ENCODE measurements around the gene TTC21B.

The TTC21B gene

DNA sequence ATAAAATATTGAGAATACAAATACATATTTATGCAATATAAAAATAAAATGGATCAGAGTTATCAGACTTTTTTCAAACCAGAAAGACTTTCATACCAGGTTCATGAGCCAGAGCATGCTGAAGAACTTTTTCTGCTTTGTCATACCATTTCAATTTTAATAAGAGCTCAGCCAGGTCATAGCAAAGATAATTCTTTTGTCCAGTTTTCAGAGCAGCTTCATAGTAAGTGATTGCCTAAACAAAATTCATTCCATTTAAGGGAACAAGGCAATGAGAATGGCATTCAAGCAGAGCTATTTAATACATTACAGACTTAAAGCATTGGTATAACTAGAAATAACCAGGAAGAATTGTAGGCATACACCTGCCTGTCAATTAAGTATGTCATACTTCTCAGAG is 42.3 kb downstream of the TTC21B start:
- Histone ChIP-seq H3K27ac (ENCODE audit: low read depth, low read length, poor library complexity, severe bottlenecking) (no peak overlapping the region), H3K4me3 (ENCODE audit: low read depth, low read length, poor library complexity, severe bottlenecking) (no peak overlapping the region), H3K4me2 (ENCODE audit: low read length) (no peak overlapping the region), H4K20me1 (ENCODE audit: insufficient read depth, low read length) (no peaks in the 10 kb centered on the region), H3K27me3 (ENCODE audit: insufficient read depth, low read length) (no peaks in the 10 kb centered on the region), H3K79me2 (ENCODE audit: insufficient read depth, low read length) (no peaks in the 10 kb centered on the region), H2AFZ (ENCODE audit: low read length) (no peak overlapping the region), H3K4me1 (ENCODE audit: insufficient read depth, low read length, severe bottlenecking) (no peaks in the 10 kb centered on the region), H3K9me2 (ENCODE audit: low read depth, low read length) (no peaks in the 10 kb centered on the region), H3K36me3 (ENCODE audit: insufficient read depth, low read length) (peaks cover 33% of the 10 kb centered on the region; the same call in 1 of the 2 replicates), H3K9ac (ENCODE audit: low read length) (no peak overlapping the region), H3F3A (ENCODE audit: insufficient read depth, low read length) (no peaks in the 10 kb centered on the region), H3K9me3 (ENCODE audit: low read length) (no peaks in the 10 kb centered on the region)
- no peak for TF ChIP-seq EZH2 (IDR thresholded peaks at IDR 0.05; ENCODE audit: borderline replicate concordance, low read length)
- TF ChIP-seq, protein P1, sequence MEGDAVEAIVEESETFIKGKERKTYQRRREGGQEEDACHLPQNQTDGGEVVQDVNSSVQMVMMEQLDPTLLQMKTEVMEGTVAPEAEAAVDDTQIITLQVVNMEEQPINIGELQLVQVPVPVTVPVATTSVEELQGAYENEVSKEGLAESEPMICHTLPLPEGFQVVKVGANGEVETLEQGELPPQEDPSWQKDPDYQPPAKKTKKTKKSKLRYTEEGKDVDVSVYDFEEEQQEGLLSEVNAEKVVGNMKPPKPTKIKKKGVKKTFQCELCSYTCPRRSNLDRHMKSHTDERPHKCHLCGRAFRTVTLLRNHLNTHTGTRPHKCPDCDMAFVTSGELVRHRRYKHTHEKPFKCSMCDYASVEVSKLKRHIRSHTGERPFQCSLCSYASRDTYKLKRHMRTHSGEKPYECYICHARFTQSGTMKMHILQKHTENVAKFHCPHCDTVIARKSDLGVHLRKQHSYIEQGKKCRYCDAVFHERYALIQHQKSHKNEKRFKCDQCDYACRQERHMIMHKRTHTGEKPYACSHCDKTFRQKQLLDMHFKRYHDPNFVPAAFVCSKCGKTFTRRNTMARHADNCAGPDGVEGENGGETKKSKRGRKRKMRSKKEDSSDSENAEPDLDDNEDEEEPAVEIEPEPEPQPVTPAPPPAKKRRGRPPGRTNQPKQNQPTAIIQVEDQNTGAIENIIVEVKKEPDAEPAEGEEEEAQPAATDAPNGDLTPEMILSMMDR (IDR thresholded peaks at IDR 0.05; ENCODE audit: low read length) = no peak

DNA sequence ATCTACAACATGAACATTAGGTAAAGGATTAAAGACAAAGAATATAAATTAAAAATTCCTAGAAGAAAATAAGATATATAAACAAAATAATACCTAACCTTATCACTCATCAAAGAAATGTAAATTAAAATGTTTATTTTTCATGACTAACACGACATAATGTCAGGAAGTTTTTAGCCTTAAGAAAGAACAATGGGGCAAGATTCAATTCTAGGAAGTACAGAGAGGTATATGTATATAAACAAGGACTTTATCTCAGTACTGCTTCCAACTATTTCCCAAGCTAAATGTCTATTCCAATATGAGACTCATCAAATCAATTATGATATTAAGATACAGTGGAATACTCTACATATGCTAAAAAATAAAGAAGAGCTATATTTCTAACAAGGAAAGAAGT is 44.1 kb downstream of the TTC21B start:
- no peaks in the 10 kb centered on the region for H4K20me1 ChIP-seq (ENCODE audit: insufficient read depth, low read length)
- H3K9me3 ChIP-seq (ENCODE audit: low read length) = no peaks in the 10 kb centered on the region
- H3K27me3 ChIP-seq (ENCODE audit: insufficient read depth, low read length) = no peaks in the 10 kb centered on the region
- no peak overlapping the region for H3K4me3 ChIP-seq (ENCODE audit: low read depth, low read length, poor library complexity, severe bottlenecking)
- H3K27ac ChIP-seq (ENCODE audit: low read depth, low read length, poor library complexity, severe bottlenecking) = no peak overlapping the region
- H3K79me2 ChIP-seq (ENCODE audit: insufficient read depth, low read length) = no peaks in the 10 kb centered on the region
- H3K4me1 ChIP-seq (ENCODE audit: insufficient read depth, low read length, severe bottlenecking) = no peaks in the 10 kb centered on the region
- peaks cover 29% of the 10 kb centered on the region; the same call in 1 of the 2 replicates for H3K36me3 ChIP-seq (ENCODE audit: insufficient read depth, low read length)
- no peak for TF ChIP-seq EZH2 (IDR thresholded peaks at IDR 0.05; ENCODE audit: borderline replicate concordance, low read length)
- H3K9ac ChIP-seq (ENCODE audit: low read length) = no peak overlapping the region
- H3K9me2 ChIP-seq (ENCODE audit: low read depth, low read length) = no peaks in the 10 kb centered on the region
- H3F3A ChIP-seq (ENCODE audit: insufficient read depth, low read length) = no peaks in the 10 kb centered on the region
- H2AFZ ChIP-seq (ENCODE audit: low read length) = no peak overlapping the region
- no peak overlapping the region for H3K4me2 ChIP-seq (ENCODE audit: low read length)

DNA sequence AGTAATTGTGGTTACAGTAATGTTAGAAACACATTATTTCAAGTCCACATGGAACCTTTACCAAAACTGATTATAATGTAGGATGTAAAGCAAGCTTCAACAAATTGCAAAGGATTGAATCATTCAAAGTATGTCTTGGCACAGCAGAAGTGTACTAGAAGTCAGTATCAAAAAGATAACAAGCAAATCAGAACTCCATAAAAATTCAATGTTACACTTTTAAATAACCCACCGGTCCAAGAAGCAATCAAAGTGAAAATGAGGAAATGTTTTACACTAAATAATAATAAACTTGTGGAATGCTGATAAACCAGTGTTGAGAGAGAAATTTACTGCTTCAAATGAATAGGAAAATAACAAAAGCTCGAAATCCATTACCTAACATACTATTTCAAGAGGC is 47.7 kb downstream of the TTC21B start:
- H3K9me3 ChIP-seq (ENCODE audit: low read length) = no peaks in the 10 kb centered on the region
- no peak overlapping the region for H3K4me2 ChIP-seq (ENCODE audit: low read length)
- H3K27me3 ChIP-seq (ENCODE audit: insufficient read depth, low read length) = no peaks in the 10 kb centered on the region

DNA sequence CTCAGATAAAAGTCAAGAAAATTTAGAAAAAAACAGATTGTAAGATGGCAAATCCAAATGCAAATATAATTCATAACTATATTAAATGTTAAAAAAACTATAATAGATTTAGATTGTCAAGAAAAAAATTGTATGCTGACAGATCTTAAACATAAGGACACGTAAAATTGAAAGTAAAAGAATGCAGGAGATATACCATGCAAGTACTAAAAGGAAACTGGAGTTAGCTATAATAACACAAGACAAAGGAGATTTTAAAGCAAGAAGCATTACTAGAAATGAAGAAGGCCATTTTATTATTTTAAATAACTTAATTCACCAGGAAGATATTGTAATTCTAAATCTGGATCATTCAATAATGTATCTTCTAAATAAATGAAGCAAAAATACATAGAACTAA is 48.3 kb downstream of the TTC21B start:
- H3K4me1 ChIP-seq (ENCODE audit: insufficient read depth, low read length, severe bottlenecking) = no peaks in the 10 kb centered on the region
- H3K79me2 ChIP-seq (ENCODE audit: insufficient read depth, low read length) = no peaks in the 10 kb centered on the region
- no peaks in the 10 kb centered on the region for H3K27me3 ChIP-seq (ENCODE audit: insufficient read depth, low read length)
- H2AFZ ChIP-seq (ENCODE audit: low read length) = no peak overlapping the region
- no peak overlapping the region for H3K9ac ChIP-seq (ENCODE audit: low read length)
- H3K36me3 ChIP-seq (ENCODE audit: insufficient read depth, low read length) = peaks cover 7% of the 10 kb centered on the region; the same call in 1 of the 2 replicates
- H4K20me1 ChIP-seq (ENCODE audit: insufficient read depth, low read length) = no peaks in the 10 kb centered on the region
- H3K9me2 ChIP-seq (ENCODE audit: low read depth, low read length) = no peaks in the 10 kb centered on the region
- no peak overlapping the region for H3K4me3 ChIP-seq (ENCODE audit: low read depth, low read length, poor library complexity, severe bottlenecking)
- no peak overlapping the region for H3K27ac ChIP-seq (ENCODE audit: low read depth, low read length, poor library complexity, severe bottlenecking)
- no peaks in the 10 kb centered on the region for H3K9me3 ChIP-seq (ENCODE audit: low read length)
- TF ChIP-seq, protein P1 (IDR thresholded peaks at IDR 0.05; ENCODE audit: low read length) = no peak
- TF ChIP-seq EZH2 (IDR thresholded peaks at IDR 0.05; ENCODE audit: borderline replicate concordance, low read length) = no peak
- H3F3A ChIP-seq (ENCODE audit: insufficient read depth, low read length) = no peaks in the 10 kb centered on the region
- H3K4me2 ChIP-seq (ENCODE audit: low read length) = no peak overlapping the region

More for the DNA sequence above, 47.7 kb downstream of the TTC21B start:
- no peak overlapping the region for H3K27ac ChIP-seq (ENCODE audit: low read depth, low read length, poor library complexity, severe bottlenecking)
- no peaks in the 10 kb centered on the region for H3K9me2 ChIP-seq (ENCODE audit: low read depth, low read length)
- H2AFZ ChIP-seq (ENCODE audit: low read length) = no peak overlapping the region
- no peaks in the 10 kb centered on the region for H4K20me1 ChIP-seq (ENCODE audit: insufficient read depth, low read length)
- TF ChIP-seq, protein P1 (IDR thresholded peaks at IDR 0.05; ENCODE audit: low read length) = no peak
- no peak for TF ChIP-seq EZH2 (IDR thresholded peaks at IDR 0.05; ENCODE audit: borderline replicate concordance, low read length)
- no peaks in the 10 kb centered on the region for H3F3A ChIP-seq (ENCODE audit: insufficient read depth, low read length)
- H3K4me1 ChIP-seq (ENCODE audit: insufficient read depth, low read length, severe bottlenecking) = no peaks in the 10 kb centered on the region
- no peaks in the 10 kb centered on the region for H3K79me2 ChIP-seq (ENCODE audit: insufficient read depth, low read length)
- H3K36me3 ChIP-seq (ENCODE audit: insufficient read depth, low read length) = peaks cover 7% of the 10 kb centered on the region; the same call in 1 of the 2 replicates
- H3K4me3 ChIP-seq (ENCODE audit: low read depth, low read length, poor library complexity, severe bottlenecking) = no peak overlapping the region
- no peak overlapping the region for H3K9ac ChIP-seq (ENCODE audit: low read length)
